ENCODE measurements around the gene POU2AF3.

GRCh38 chr11:111258046-111258445 lies 40.3 kb upstream of the POU2AF3 start:
- TF ChIP-seq CTCF (IDR thresholded peaks at IDR 0.05) (no peak), EZH2 (IDR thresholded peaks at IDR 0.05) (no peak)

Measured in neural progenitor cell (in vitro differentiated cells).